Cardiac fibroblast (primary cell): Measurements from ENCODE around the gene CLPSL1.

Experiments used
- DNase-seq, 2 donors: peaks; one replicate each; pipeline versions ENCODE4 v3.0.0 to v3.0.0-alpha.2; 2010; ENCODE audit warnings: low read depth in 2 of 2
- H3K4me3 ChIP-seq, 2 donors: replicated peaks in 1 of 2; 1 replicate in 1 of 2; 2 replicates in 1 of 2; pipeline ENCODE4 v1.5.1; 2011; ENCODE audit warnings: low read depth in 2 of 2, low read length in 2 of 2, mild to moderate bottlenecking in 2 of 2, moderate library complexity in 1 of 2
- TF ChIP-seq, protein P1 (sequence below): IDR thresholded peaks from one replicate; pipeline ENCODE4 v1.5.1; 2011; ENCODE audit warnings: low read depth, mild to moderate bottlenecking, low read length, inconsistent platforms

The CLPSL1 gene

DNA sequence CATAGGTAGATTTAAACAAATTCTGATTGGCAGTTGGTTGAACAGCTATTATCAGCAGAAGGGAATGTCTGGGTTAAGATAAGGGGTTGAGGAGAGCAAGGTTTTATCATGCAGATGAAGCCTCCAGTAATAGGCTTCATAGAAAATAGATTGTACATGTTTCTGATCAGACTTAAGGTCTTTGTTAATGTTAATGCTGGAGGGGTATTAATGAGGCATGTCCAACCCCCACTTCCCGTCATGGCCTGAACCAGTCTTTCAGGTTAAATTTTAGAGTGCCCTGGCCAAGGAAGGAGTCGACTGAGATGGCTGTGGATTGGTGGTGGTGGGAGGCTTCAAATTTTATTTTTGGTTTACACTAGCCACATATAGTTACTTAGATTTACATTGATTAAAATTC, 3.4 kb downstream of the CLPSL1 start:
- no peak for DNase-seq
- H3K4me3 ChIP-seq: no peak overlapping the region
- TF ChIP-seq, protein P1, sequence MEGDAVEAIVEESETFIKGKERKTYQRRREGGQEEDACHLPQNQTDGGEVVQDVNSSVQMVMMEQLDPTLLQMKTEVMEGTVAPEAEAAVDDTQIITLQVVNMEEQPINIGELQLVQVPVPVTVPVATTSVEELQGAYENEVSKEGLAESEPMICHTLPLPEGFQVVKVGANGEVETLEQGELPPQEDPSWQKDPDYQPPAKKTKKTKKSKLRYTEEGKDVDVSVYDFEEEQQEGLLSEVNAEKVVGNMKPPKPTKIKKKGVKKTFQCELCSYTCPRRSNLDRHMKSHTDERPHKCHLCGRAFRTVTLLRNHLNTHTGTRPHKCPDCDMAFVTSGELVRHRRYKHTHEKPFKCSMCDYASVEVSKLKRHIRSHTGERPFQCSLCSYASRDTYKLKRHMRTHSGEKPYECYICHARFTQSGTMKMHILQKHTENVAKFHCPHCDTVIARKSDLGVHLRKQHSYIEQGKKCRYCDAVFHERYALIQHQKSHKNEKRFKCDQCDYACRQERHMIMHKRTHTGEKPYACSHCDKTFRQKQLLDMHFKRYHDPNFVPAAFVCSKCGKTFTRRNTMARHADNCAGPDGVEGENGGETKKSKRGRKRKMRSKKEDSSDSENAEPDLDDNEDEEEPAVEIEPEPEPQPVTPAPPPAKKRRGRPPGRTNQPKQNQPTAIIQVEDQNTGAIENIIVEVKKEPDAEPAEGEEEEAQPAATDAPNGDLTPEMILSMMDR: no peak

DNA sequence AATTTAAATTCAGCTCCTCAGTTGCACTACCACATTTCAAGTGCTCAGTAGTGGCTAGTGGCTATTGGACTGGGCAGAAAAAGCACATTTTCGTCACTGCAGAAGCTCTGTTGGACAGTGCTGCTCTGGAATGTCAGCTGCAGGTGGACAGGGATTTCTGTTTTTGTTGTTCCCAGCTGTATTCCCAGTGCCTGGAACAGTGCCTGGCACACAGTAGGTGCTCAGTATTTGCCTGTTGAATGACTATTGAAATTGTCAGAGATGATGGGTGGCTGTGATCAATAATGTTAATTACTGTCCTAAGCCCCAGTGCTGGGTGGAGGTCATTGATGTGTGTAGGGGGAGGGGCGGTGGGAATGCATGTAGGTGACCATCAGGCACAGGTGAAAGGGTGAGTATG, 5.5 kb downstream of the CLPSL1 start:
- TF ChIP-seq, protein P1: no peak
- DNase-seq: no peak
- no peak overlapping the region for H3K4me3 ChIP-seq

DNA sequence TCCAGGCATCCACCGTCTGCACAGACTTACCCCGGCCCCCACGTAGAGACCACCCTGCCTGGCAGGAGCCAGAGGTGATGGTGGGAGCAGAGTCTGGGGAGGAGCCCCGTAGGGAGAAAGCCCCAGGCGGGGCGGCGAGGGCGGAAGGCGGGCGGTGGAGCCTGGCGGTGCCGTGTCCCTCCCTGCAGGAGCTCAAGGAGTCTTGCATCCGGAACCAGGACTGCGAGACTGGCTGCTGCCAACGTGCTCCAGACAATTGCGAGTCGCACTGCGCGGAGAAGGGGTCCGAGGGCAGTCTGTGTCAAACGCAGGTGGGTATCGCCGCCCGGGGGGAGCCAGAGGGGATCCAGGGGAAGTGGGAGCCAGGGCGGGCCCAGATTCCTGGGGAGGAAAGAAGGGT, 6.0 kb downstream of the CLPSL1 start:
- TF ChIP-seq, protein P1: no peak
- DNase-seq: no peak
- no peak overlapping the region for H3K4me3 ChIP-seq

DNA sequence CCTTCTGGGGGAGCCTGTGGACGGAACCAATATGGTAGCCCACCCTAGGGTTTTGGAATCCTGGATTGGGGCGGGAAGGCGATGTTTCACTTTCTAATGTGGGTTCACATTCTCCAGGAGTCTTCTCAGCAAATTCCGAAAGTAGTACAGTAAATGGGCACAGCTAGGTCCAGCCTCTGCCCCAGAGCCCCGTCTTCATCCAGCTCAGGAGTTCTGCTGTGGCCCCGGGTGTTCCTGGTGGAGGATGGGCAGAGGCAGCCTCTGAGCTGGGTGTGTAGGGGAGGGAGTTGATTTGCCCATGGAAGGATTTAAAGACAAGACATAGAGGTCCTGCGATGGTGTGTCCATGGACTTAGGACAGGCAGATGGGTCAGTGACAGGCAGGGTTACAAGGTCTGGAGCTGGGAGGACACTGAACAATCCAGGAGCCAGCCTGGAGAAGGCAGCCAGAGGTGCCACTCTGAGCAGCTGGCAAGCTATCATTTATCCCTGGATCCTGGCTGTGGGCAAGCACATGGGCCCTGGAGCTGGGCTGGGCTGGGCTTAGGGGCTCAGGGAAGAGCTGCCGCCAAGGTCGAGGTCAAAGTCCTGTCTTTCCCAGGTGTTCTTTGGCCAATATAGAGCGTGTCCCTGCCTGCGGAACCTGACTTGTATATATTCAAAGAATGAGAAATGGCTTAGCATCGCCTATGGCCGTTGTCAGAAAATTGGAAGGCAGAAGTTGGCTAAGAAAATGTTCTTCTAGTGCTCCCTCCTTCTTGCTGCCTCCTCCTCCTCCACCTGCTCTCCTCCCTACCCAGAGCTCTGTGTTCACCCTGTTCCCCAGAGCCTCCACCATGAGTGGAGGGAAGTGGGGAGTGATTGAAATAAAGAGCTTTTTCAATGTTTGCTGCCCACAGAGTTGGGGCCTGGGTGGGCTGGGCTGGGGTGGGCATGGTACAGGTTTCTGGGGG, 6.7 kb downstream of the CLPSL1 start:
- TF ChIP-seq, protein P1: no peak
- no peak overlapping the region for H3K4me3 ChIP-seq
- no peak for DNase-seq

DNA sequence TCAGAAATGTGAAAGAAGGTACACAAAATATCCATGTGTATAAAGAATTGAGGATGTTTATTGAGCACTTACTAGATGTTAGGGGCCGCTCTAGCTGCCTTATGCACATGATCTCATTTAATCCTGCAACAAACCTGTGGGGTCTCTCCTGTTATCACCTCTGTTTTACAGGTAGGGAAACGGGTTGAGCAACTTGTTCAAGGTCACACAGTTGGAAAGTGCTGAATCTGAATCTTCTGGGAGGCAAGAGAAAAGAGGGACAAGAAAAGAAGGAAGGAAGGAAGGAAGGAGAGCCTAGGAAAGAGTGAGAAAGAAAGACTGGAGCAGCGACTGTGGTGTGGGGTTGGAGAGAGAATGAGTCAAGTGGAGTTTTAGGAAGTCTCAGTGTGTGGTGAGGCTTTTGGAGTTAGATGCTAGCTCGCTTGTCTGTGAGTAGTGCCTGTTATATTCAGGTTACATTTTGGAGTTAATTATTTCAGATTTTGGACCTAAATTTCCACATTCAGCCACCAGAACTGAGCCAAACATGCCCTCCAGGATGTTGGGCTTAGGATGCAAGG, 7.7 kb downstream of the CLPSL1 start:
- TF ChIP-seq, protein P1: no peak

DNA sequence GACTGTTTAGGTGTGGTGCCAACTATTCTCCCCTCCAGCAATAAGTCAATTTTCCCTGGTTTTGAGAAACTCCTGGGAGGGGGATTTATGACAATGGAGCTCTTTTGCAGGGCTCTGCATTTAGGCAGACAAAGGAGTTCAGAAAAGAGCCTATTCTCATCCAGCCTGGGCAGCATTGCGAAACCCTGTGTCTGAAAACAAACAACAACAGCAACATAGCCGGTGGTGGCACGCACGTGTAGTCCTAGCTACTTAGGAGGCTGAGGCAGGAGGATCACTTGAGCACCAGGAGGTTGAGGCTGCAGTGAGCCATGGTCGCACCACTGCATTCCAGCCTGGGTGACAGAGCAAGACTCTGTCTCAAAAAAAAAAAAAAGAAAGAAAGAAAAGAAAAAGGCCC, 9.9 kb downstream of the CLPSL1 start:
- TF ChIP-seq, protein P1: no peak
- no peak for DNase-seq
- H3K4me3 ChIP-seq: no peak overlapping the region

More for the DNA sequence above, 7.7 kb downstream of the CLPSL1 start:
- DNase-seq: no peak
- no peak overlapping the region for H3K4me3 ChIP-seq
